IMR-90 (cell line): ENCODE data around the gene TTC27. TPM values are rescaled to one million over a fixed set of nuclear protein-coding genes. Genes with fewer than 3 reads are reported as not detected.

Source experiments
- ATAC-seq: fragments of 200-7000 bp; cut with Tn5 transposase; 2 replicates; pipeline ENCODE4 v1.9.1; 2020; ENCODE audit warnings: low read depth, mild to moderate bottlenecking, moderate library complexity
- BruUV-seq: library from RNA; stranded (reverse); fragments of 400-500 nt; replicated peaks from 2 replicates; lab custom pipeline; 2021; lab: Mats Ljungman, UMichigan
- CTCF ChIA-PET: fragments of 300-600 bp; formaldehyde crosslinking; extraction: SDS; loops from one replicate; lab custom pipeline; 2021; ENCODE audit warnings: antibody characterized with exemption; lab: Yijun Ruan, JAX
- POLR2A ChIA-PET: fragments of 300-600 bp; sonication (Branson Sonifier 250); formaldehyde crosslinking; loops from one replicate; lab custom pipeline; 2022; ENCODE audit warnings: antibody characterized with exemption; ENCODE audit not compliant: unreplicated experiment; lab: Charles Lee
- DNase-seq: peaks from one replicate; pipeline ENCODE4 v3.0.0; 2013
- H2AFZ ChIP-seq: replicated peaks from 2 replicates; pipeline ENCODE3; 2013; ENCODE audit warnings: low read length, mild to moderate bottlenecking; ENCODE audit not compliant: poor library complexity
- H2AK5ac ChIP-seq: 2 replicates; pipeline ENCODE4 v1.6.1; 2013; ENCODE audit warnings: low read depth, low read length, inconsistent platforms
- H2AK9ac ChIP-seq: replicated peaks from 2 replicates; pipeline ENCODE3; 2013; ENCODE audit warnings: mild to moderate bottlenecking, low read depth, low read length, moderate library complexity; ENCODE audit not compliant: poor library complexity
- H2BK120ac ChIP-seq: 2 replicates; pipeline ENCODE4 v1.6.1; 2013; ENCODE audit warnings: low read depth, low read length, inconsistent platforms
- H2BK15ac ChIP-seq: 3 replicates; pipeline ENCODE4 v1.6.1; 2013; ENCODE audit warnings: low read depth, low read length, inconsistent platforms
- H2BK20ac ChIP-seq: 2 replicates; pipeline ENCODE4 v1.6.1; 2013; ENCODE audit warnings: low read depth, mild to moderate bottlenecking, inconsistent platforms, low read length, moderate library complexity
- H2BK5ac ChIP-seq: 2 replicates; pipeline ENCODE4 v1.6.1; 2013; ENCODE audit warnings: mild to moderate bottlenecking, low read depth, low read length, inconsistent platforms; ENCODE audit not compliant: poor library complexity, severe bottlenecking
- H3K14ac ChIP-seq: replicated peaks from 2 replicates; pipeline ENCODE4 v1.6.1; 2013; ENCODE audit warnings: low read depth, low read length, inconsistent platforms
- H3K18ac ChIP-seq: 2 replicates; pipeline ENCODE4 v1.6.1; 2013; ENCODE audit warnings: low read depth, low read length, control low read depth
- H3K23ac ChIP-seq: 2 replicates; pipeline ENCODE4 v1.6.1; 2013; ENCODE audit warnings: low read depth, low read length, inconsistent platforms
- H3K27ac ChIP-seq: 2 replicates; pipeline ENCODE4 v1.5.1; 2013; ENCODE audit warnings: mild to moderate bottlenecking, control low read depth, low read length; ENCODE audit not compliant: insufficient read depth
- H3K27me3 ChIP-seq: 2 replicates; pipeline ENCODE4 v1.6.1; 2013; ENCODE audit warnings: low read length; ENCODE audit not compliant: control insufficient read depth, insufficient read depth
- H3K36me3 ChIP-seq: 2 replicates; pipeline ENCODE4 v1.6.1; 2013; ENCODE audit warnings: low read length, mixed read lengths; ENCODE audit not compliant: control insufficient read depth, insufficient read depth
- H3K4ac ChIP-seq: 2 replicates; pipeline ENCODE4 v1.6.1; 2013; ENCODE audit warnings: low read depth, low read length, inconsistent platforms
- H3K4me1 ChIP-seq: 2 replicates; pipeline ENCODE4 v1.6.1; 2013; ENCODE audit warnings: low read length, mixed read lengths; ENCODE audit not compliant: control insufficient read depth, insufficient read depth
- H3K4me2 ChIP-seq: 2 replicates; pipeline ENCODE4 v1.6.1; 2013; ENCODE audit warnings: low read depth, mild to moderate bottlenecking, control low read depth, low read length, moderate library complexity
- H3K4me3 ChIP-seq: 2 replicates; pipeline ENCODE4 v1.5.1; 2013; ENCODE audit warnings: low read depth, mild to moderate bottlenecking, control low read depth, low read length, moderate library complexity; ENCODE audit not compliant: insufficient read depth
- H3K56ac ChIP-seq: 2 replicates; pipeline ENCODE4 v1.6.1; 2013; ENCODE audit warnings: low read length, inconsistent platforms; ENCODE audit not compliant: insufficient read depth; ENCODE audit errors: extremely low read depth
- H3K79me1 ChIP-seq, 2 experiments: 2 replicates each; pipeline ENCODE4 v1.6.1; 2013; ENCODE audit warnings: low read length in 2 of 2, inconsistent platforms in 1 of 2, low read depth in 1 of 2
- H3K9ac ChIP-seq: 2 replicates; pipeline ENCODE4 v1.6.1; 2013; ENCODE audit warnings: low read depth, low read length, control low read depth
- H3K9me1 ChIP-seq: 2 replicates; pipeline ENCODE4 v1.6.1; 2013; ENCODE audit warnings: low read length, inconsistent platforms; ENCODE audit not compliant: insufficient read depth
- H3K9me3 ChIP-seq: 2 replicates; pipeline ENCODE4 v1.6.1; 2013; ENCODE audit warnings: low read length; ENCODE audit not compliant: control insufficient read depth, insufficient read depth
- H4K20me1 ChIP-seq: 2 replicates; pipeline ENCODE4 v1.6.1; 2013; ENCODE audit warnings: low read length, inconsistent platforms; ENCODE audit not compliant: insufficient read depth
- H4K5ac ChIP-seq: 2 replicates; pipeline ENCODE4 v1.6.1; 2013; ENCODE audit warnings: mild to moderate bottlenecking, low read depth, low read length, control low read depth
- H4K8ac ChIP-seq, 2 experiments: 2 replicates each; pipeline ENCODE4 v1.6.1; 2013; ENCODE audit warnings: low read depth in 2 of 2, low read length in 2 of 2, control low read depth in 1 of 2, inconsistent platforms in 1 of 2
- H4K91ac ChIP-seq: 2 replicates; pipeline ENCODE4 v1.6.1; 2013; ENCODE audit warnings: low read depth, low read length, inconsistent platforms; ENCODE audit not compliant: insufficient read depth
- BHLHE40 ChIP-seq: fragments of 150-350 bp; IDR thresholded peaks from 2 replicates; pipeline ENCODE4 v1.6.1; 2016; ENCODE audit warnings: mild to moderate bottlenecking, low read depth, low read length
- ELK1 ChIP-seq: fragments of 150-350 bp; IDR thresholded peaks from 2 replicates; pipeline ENCODE4 v1.6.1; 2016; ENCODE audit warnings: low read depth, mild to moderate bottlenecking, low read length, moderate library complexity, borderline replicate concordance
- FOS ChIP-seq: fragments of 150-350 bp; IDR thresholded peaks from 2 replicates; pipeline ENCODE4 v1.6.1; 2016; ENCODE audit warnings: low read depth, low read length
- MAZ ChIP-seq: IDR thresholded peaks from 2 replicates; pipeline ENCODE4 v1.6.1; 2012; ENCODE audit warnings: low read depth, mild to moderate bottlenecking, low read length, improper control_type of control experiment, moderate library complexity, borderline replicate concordance
- RFX5 ChIP-seq: IDR thresholded peaks from 2 replicates; pipeline ENCODE4 v1.8.0; 2012; ENCODE audit warnings: low read depth, mild to moderate bottlenecking, low read length, moderate library complexity
- SMC3 ChIP-seq: fragments of 150-350 bp; IDR thresholded peaks from 2 replicates; pipeline ENCODE4 v1.6.1; 2016; ENCODE audit warnings: low read depth, mild to moderate bottlenecking, antibody characterized with exemption, low read length, moderate library complexity
- WGBS, 2 experiments: methylation state at CpG; one replicate each; pipeline versions ENCODE4 v1.1.5 to v1.1.7; 2013; ENCODE audit warnings: missing lambda C conversion rate in 2 of 2; ENCODE audit not compliant: insufficient read length in 1 of 2; ENCODE audit errors: extremely low coverage in 2 of 2; 5-methylcytosine and 5-hydroxymethylcytosine counted together
- dilution Hi-C: fragments of 300-500 bp; cut with HindIII; formaldehyde crosslinking; loops from one replicate; pipeline ENCODE4 v1.14.3; 2018; ENCODE audit warnings: low sequenced_read_pairs; ENCODE audit not compliant: unreplicated experiment
- in situ Hi-C: fragments of 300-500 bp; cut with MboI; formaldehyde crosslinking; loops from 3 replicates; pipeline ENCODE4 v1.14.3; 2019; ENCODE audit warnings: low sequenced_read_pairs, inconsistent platforms, mixed read lengths
- intact Hi-C: fragments of 100-400 bp; cut with micrococcal nuclease; formaldehyde crosslinking; loops from 2 replicates; pipeline ENCODE4 v1.10.0; 2022
- polyA plus RNA-seq, 3 experiments: library from polyadenylated mRNA; depleted of rRNA; stranded (reverse); fragments of >200 nt; gene quantifications; 2 replicates each; pipeline ENCODE4 v1.2.3, GENCODE V29; 2012; ENCODE audit warnings: low replicate concordance in 1 of 3
- total RNA-seq: library from RNA; depleted of rRNA; stranded (reverse); fragments of >200 nt; gene quantifications from 2 replicates; pipeline ENCODE4 v1.2.3, GENCODE V29; 2012

The TTC27 gene
- total and polyA plus RNA-seq, 2 of the 4 experiments (the other 2 are of a cell fraction), result 12.7 to 30.5 TPM

- no peaks in the 10 kb centered on the region for H3K4me1 ChIP-seq
- H3K18ac ChIP-seq, result no peak overlapping the region
- ChIA-PET POLR2A (no interaction called here), CTCF (no interaction called here)
- no peak overlapping the region for H3K23ac ChIP-seq
- no peak overlapping the region for H2AFZ ChIP-seq
- H3K27me3 ChIP-seq, result no peaks in the 10 kb centered on the region
- peaks cover 0 to 8% of the 10 kb centered on the region in 2 experiments; a peak in 1 of 4 replicates for H3K79me1 ChIP-seq
- no peak overlapping the region for H3K4me3 ChIP-seq
- H3K9me3 ChIP-seq, result no peaks in the 10 kb centered on the region
- H3K27ac ChIP-seq, result no peak overlapping the region
- H2BK20ac ChIP-seq, result no peak overlapping the region
- no peak overlapping the region for H4K8ac ChIP-seq
- ATAC-seq, result no peak
- H2AK9ac ChIP-seq, result no peak overlapping the region
- no peak overlapping the region for H3K4ac ChIP-seq
- H2BK15ac ChIP-seq, result no peak overlapping the region
- H3K9me1 ChIP-seq, result peaks cover 8% of the 10 kb centered on the region
- WGBS, 2 experiments, result no CpG with 5 or more reads among the region's 2 CpGs
- intact Hi-C loops (no loop called here), in situ Hi-C loops (no loop called here), dilution Hi-C loops (no loop called here)
- H2BK120ac ChIP-seq, result no peak overlapping the region
- H3K14ac ChIP-seq, result no peak overlapping the region
- H3K9ac ChIP-seq, result no peak overlapping the region
- H2BK5ac ChIP-seq, result no peak overlapping the region
- no peak overlapping the region for H2AK5ac ChIP-seq
- no peaks in the 10 kb centered on the region for H4K20me1 ChIP-seq
- H3K4me2 ChIP-seq, result no peak overlapping the region
- no peak overlapping the region for H4K91ac ChIP-seq
- no peak for DNase-seq
- TF ChIP-seq FOS (no peak), RFX5 (no peak), ELK1 (no peak), BHLHE40 (no peak), MAZ (no peak), SMC3 (no peak)
- no peak overlapping the region for H3K56ac ChIP-seq
- no peak overlapping the region for H4K5ac ChIP-seq
- BruUV-seq, result no TSS peak
- peaks cover 14% of the 10 kb centered on the region for H3K36me3 ChIP-seq
Measured at GRCh38 chr2:32622570-32623310, 5.1 kb upstream of the TTC27 start.
